GM13977 (cell line): ENCODE measurements around the gene UCP2.

ENCODE experiments used
- DNase-seq: peaks from one replicate; pipeline ENCODE4 v3.0.0; 2012; ENCODE audit warnings: low spot score
- in situ Hi-C: fragments of 300-500 bp; cut with MboI; formaldehyde crosslinking; loops from one replicate; pipeline ENCODE4 v1.12.0; 2022; ENCODE audit warnings: low sequenced_read_pairs, low pct_unique_long_range_greater_than_20kb, mixed read lengths, inconsistent platforms; ENCODE audit not compliant: unreplicated experiment
- TF ChIP-seq, protein P1 (sequence below): IDR thresholded peaks from 2 replicates; pipeline ENCODE4 v1.5.1; 2012; ENCODE audit warnings: mild to moderate bottlenecking, control low read depth; ENCODE audit not compliant: insufficient read depth; ENCODE audit errors: extremely low read depth, missing control alignments

Gene UCP2

DNA sequence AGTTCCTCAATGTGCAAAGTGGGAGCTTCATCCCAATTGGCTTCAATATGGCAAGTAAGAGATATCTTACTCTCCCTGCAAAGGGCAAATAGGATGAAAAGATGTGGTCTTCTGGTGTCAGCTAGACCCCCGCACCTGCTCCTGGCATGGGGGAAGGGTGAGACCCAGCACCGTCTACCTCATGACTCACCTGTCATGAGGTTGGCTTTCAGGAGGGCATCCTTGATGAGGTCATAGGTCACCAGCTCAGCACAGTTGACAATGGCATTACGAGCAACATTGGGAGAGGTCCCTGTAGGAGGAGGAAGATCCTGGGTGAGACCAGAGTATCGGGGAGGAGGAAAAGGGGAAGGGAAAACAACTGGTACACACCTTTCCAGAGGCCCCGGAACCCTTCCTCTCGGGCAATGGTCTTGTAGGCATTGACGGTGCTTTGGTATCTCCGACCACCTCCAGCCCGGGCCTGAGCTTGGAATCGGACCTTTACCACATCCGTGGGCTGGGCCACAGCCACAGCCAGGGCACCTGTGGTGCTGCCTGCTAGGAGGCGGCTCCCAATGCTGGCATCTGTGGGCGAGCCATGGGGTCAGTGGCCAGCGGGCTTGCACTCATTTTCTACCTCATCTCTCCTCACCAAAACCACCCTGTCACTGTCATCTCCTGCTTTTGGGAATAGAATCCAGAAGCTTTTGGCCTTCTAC is 6.0 kb downstream of the UCP2 start:
- TF ChIP-seq, protein P1, sequence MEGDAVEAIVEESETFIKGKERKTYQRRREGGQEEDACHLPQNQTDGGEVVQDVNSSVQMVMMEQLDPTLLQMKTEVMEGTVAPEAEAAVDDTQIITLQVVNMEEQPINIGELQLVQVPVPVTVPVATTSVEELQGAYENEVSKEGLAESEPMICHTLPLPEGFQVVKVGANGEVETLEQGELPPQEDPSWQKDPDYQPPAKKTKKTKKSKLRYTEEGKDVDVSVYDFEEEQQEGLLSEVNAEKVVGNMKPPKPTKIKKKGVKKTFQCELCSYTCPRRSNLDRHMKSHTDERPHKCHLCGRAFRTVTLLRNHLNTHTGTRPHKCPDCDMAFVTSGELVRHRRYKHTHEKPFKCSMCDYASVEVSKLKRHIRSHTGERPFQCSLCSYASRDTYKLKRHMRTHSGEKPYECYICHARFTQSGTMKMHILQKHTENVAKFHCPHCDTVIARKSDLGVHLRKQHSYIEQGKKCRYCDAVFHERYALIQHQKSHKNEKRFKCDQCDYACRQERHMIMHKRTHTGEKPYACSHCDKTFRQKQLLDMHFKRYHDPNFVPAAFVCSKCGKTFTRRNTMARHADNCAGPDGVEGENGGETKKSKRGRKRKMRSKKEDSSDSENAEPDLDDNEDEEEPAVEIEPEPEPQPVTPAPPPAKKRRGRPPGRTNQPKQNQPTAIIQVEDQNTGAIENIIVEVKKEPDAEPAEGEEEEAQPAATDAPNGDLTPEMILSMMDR, result no peak
- no peak for DNase-seq
- in situ Hi-C loops, result no loop called here

DNA sequence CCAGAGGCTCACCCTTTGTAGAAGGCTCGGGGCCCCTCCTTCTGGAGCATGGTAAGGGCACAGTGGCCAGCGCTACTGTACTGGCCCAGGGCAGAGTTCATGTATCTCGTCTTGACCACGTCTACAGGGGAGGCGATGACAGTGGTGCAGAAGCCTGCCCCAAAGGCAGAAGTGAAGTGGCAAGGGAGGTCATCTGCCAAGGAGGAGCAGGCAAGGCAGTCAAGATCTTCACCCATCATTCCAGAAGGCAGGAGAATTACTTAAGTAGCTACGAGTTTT is 7.2 kb downstream of the UCP2 start:
- in situ Hi-C loops, result no loop called here
- TF ChIP-seq, protein P1, result no peak
- DNase-seq, result no peak

GRCh38 chr11:73974604-73975478 is 7.8 kb downstream of the UCP2 start:
- in situ Hi-C loops, result loop anchor here (25.0 kb wide), 1 partner anchor 337 kb away; the partner anchor contains the start of gene P4HA3
- TF ChIP-seq, protein P1, result no peak
- no peak for DNase-seq

DNA sequence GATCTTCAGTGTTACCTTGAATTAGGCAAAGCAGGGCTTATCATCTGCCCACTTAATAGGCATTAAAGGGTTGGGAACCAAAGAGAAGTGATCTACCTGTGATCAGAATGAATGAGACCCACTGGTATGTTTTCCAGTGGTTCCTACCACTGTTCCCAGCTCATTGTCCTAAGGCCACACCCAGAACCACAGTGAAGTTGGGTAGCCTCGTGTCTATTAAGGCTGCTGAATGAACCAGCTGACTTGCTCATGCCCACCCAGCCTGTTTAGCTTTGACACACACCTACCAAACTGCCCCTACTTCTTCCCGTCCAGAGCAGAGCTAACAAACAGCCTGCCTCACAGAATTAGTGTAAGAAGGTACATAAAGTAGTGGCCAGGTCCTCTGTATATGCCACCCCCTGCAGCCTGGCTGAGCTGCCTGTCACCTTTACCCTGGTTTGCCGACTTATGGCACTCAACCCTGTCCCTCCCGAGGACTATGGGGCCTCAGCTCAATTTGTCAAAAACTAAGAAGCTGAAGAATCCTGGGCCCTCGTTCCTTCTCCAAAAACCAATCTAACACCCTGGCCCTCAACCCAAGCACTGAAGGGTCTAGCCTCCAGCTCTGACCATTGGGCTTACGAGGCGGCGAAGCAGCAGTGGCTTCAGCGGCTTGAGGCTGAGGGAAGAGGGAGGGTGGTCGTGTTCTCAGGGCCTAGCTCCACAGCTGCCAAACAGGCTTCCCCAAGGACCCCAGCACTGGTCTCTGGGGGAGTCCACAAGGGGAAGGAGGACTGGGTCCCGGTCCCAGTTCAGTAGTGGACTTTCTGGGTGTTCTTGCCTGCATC is 9.8 kb downstream of the UCP2 start:
- DNase-seq, result no peak
- in situ Hi-C loops, result loop anchor here (25.0 kb wide), 1 partner anchor 339 kb away; the partner anchor contains the start of gene P4HA3
- TF ChIP-seq, protein P1, result no peak

GRCh38 chr11:73972187-73972586 is 10.5 kb downstream of the UCP2 start:
- DNase-seq, result no peak
- in situ Hi-C loops, result loop anchor here (25.0 kb wide), 1 partner anchor 340 kb away; the partner anchor contains the start of gene P4HA3
- TF ChIP-seq, protein P1, result no peak

- in situ Hi-C loops, result loop anchor here (25.0 kb wide), 1 partner anchor 341 kb away; the partner anchor contains the start of gene P4HA3
- no peak for DNase-seq
- TF ChIP-seq, protein P1, result no peak
These were observed 11.4 kb downstream of the UCP2 start for GRCh38 chr11:73971175-73971719.
